ENCODE measurements around the gene DRC3. TPM values are rescaled to one million over a fixed set of nuclear protein-coding genes. Genes with fewer than 3 reads are reported as not detected.

The DRC3 gene
- total RNA-seq, 6 experiments from 2014 or later = 0.25 to 0.98 (median 0.72) TPM

DNA sequence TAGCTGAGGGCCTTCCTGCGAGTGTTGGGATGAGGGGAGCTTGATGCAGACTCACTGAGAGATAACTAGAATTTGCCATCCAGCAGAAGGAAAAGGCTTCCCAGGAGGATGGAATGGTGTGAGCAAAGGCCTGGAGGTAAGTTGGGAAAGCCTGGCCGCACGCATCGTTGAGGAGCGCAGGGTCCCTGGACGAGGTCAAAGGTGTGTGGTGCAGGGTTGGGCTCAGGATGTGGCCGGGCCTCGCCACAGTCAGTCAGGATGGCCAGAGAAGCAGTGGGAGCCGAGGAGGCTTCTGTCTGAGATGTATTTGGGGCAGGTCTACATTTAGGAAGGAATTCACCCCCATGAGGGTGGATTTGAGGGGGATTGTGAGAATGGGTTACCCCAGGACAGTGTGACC is 16.4 kb downstream of the DRC3 start:
- ATAC-seq = no peak
- TF ChIP-seq, protein P1, sequence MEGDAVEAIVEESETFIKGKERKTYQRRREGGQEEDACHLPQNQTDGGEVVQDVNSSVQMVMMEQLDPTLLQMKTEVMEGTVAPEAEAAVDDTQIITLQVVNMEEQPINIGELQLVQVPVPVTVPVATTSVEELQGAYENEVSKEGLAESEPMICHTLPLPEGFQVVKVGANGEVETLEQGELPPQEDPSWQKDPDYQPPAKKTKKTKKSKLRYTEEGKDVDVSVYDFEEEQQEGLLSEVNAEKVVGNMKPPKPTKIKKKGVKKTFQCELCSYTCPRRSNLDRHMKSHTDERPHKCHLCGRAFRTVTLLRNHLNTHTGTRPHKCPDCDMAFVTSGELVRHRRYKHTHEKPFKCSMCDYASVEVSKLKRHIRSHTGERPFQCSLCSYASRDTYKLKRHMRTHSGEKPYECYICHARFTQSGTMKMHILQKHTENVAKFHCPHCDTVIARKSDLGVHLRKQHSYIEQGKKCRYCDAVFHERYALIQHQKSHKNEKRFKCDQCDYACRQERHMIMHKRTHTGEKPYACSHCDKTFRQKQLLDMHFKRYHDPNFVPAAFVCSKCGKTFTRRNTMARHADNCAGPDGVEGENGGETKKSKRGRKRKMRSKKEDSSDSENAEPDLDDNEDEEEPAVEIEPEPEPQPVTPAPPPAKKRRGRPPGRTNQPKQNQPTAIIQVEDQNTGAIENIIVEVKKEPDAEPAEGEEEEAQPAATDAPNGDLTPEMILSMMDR (IDR thresholded peaks at IDR 0.05) = no peak
- TF ChIP-seq POLR2A (IDR thresholded peaks at IDR 0.05) = no peak
- 55% methylated on average over 2 of the region's 9 CpGs for WGBS (ENCODE audit: insufficient coverage, low coverage, low lambda C conversion rate, missing lambda C conversion rate)
- H3K36me3 ChIP-seq = no peaks in the 10 kb centered on the region
- no peak overlapping the region for H3K27ac ChIP-seq
- no peaks in the 10 kb centered on the region for H3K9me3 ChIP-seq
- intact Hi-C loops (cut with DNase I) = no loop called here
- no peaks in the 10 kb centered on the region for H3K27me3 ChIP-seq
- H3K4me3 ChIP-seq = no peak overlapping the region
- DNase-seq = no peak
- H3K4me1 ChIP-seq = no peaks in the 10 kb centered on the region

DNA sequence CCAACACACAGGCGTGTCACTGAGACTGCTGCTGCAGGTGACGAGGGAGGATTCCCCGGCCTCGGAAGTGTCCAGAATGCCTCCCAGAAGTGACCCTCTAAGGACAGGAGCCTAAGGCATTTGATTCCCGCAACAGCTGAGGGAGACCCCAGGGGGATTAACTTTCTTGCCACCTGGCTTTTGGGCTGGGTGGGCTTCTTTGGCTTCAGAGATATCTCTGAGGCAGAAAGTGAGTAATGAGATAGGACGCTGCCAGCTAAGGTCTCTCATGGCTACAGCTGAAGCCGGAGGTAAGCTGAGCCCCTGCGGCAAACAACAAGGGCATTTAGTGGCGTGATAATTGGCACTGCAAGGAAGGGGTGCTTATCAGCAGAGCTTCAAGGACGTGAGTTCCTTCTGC is 17.0 kb downstream of the DRC3 start:
- Histone ChIP-seq H3K27ac (no peak overlapping the region), H3K4me1 (no peaks in the 10 kb centered on the region), H3K27me3 (no peaks in the 10 kb centered on the region), H3K36me3 (no peaks in the 10 kb centered on the region), H3K4me3 (no peak overlapping the region), H3K9me3 (no peaks in the 10 kb centered on the region)
- intact Hi-C loops (cut with DNase I) = no loop called here
- DNase-seq (no peak), ATAC-seq (no peak)
- no peak for TF ChIP-seq POLR2A (IDR thresholded peaks at IDR 0.05)
- TF ChIP-seq, protein P1 (IDR thresholded peaks at IDR 0.05) = no peak
- no CpG with 5 or more reads among the region's 10 CpGs for WGBS (ENCODE audit: insufficient coverage, low coverage, low lambda C conversion rate, missing lambda C conversion rate)

DNA sequence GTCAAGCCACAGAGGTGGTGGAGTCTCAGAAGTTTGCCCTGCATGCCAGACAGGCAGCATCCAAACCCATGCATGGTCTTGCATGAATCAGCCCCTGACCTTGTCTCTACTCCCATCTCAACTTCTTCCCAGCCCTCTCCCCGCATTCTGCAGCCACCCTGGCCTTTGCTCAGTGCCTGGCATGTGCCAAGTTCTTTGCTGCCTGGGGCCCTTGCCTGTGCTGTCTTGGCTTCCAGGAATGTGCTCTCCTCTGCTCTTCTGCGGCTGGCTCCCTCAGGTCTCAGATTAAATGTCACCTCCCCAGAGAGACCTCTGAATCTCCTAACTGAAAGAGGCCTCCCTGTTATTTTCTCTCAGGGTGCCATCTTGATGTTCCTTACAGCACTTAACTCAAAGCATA is 17.6 kb downstream of the DRC3 start:
- TF ChIP-seq, protein P1 (IDR thresholded peaks at IDR 0.05) = no peak
- no peak for TF ChIP-seq POLR2A (IDR thresholded peaks at IDR 0.05)
- no peak for ATAC-seq
- H3K9me3 ChIP-seq = no peaks in the 10 kb centered on the region
- no peaks in the 10 kb centered on the region for H3K27me3 ChIP-seq
- no peak overlapping the region for H3K4me3 ChIP-seq
- 90% methylated on average over 2 of the region's 2 CpGs for WGBS (ENCODE audit: insufficient coverage, low coverage, low lambda C conversion rate, missing lambda C conversion rate)
- no peaks in the 10 kb centered on the region for H3K4me1 ChIP-seq
- DNase-seq = no peak
- intact Hi-C loops (cut with DNase I) = no loop called here
- no peak overlapping the region for H3K27ac ChIP-seq
- no peaks in the 10 kb centered on the region for H3K36me3 ChIP-seq

DNA sequence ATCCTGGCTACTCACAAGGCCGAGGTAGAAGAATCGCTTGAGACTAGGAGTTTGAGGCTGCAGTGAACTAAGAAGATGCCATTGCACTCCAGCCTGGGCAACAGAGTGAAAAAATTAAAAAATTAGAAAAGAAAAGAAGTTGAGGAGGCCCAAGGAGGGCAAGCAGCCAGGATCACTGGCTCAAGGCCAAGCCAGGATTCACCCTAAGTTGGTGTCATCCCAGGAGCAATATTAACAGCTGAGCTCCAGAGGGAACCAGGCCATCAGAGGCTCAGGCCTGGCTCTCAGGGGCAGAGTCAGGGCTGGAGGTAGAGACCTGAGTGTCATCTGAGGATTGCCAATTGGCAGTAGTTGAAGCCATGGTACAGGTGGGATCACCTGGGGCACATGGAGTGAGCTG is 20.7 kb downstream of the DRC3 start:
- no peak overlapping the region for H3K27ac ChIP-seq
- WGBS (ENCODE audit: insufficient coverage, low coverage, low lambda C conversion rate, missing lambda C conversion rate) = 80% methylated on average over 1 of the region's 2 CpGs

More for the DNA sequence above, 20.7 kb downstream of the DRC3 start:
- ATAC-seq (no peak), DNase-seq (no peak)
- H3K36me3 ChIP-seq = no peaks in the 10 kb centered on the region
- TF ChIP-seq, protein P1 (IDR thresholded peaks at IDR 0.05) = no peak
- TF ChIP-seq POLR2A (IDR thresholded peaks at IDR 0.05) = no peak
- H3K9me3 ChIP-seq = no peaks in the 10 kb centered on the region
- no peak overlapping the region for H3K4me3 ChIP-seq
- H3K27me3 ChIP-seq = no peaks in the 10 kb centered on the region
- intact Hi-C loops (cut with DNase I) = no loop called here
- no peaks in the 10 kb centered on the region for H3K4me1 ChIP-seq
